NK-92 treated with Interleukin-12 subunit alpha and Interleukin-12 subunit beta, amount 100 ng/mL, for 24 hours (cell line): ENCODE data around the gene TCP11L2.
"Not testable (repeated sequence)": the region's sequence is repeated elsewhere in the genome, so short reads cannot be mapped to it uniquely, and the experiment has no call there.

Experiments
- DNase-seq: peaks from one replicate; lab custom pipeline; 2025; lab: John Stamatoyannopoulos, UW

The TCP11L2 gene

GRCh38 chr12:106344131-106344530 is 41.6 kb downstream of the TCP11L2 start:
- DNase-seq, result no peak

- DNase-seq, result no peak
Measured at GRCh38 chr12:106345746-106346145, 43.2 kb downstream of the TCP11L2 start.

GRCh38 chr12:106348411-106348810 is 45.9 kb downstream of the TCP11L2 start:
- no peak for DNase-seq

GRCh38 chr12:106353175-106353574 is 50.6 kb downstream of the TCP11L2 start:
- no peak for DNase-seq

GRCh38 chr12:106357549-106358395 is 55.2 kb downstream of the TCP11L2 start, which contains the start of gene POLR3B:
Gene POLR3B, plus strand, starts transcription at chr12:106357748. Its CDS starts 132 bp downstream, at chr12:106357880.
- peak; percentile 90 for DNase-seq

GRCh38 chr12:106358396-106359241 is 56.1 kb downstream of the TCP11L2 start:
- no peak for DNase-seq

GRCh38 chr12:106359646-106360399 is 57.3 kb downstream of the TCP11L2 start:
- DNase-seq, result no peak

- no peak for DNase-seq
Measured at GRCh38 chr12:106360400-106360994, 58.0 kb downstream of the TCP11L2 start.

GRCh38 chr12:106362971-106363370 is 60.4 kb downstream of the TCP11L2 start:
- no peak for DNase-seq

- no peak for DNase-seq
Measured at GRCh38 chr12:106364261-106364660, 61.7 kb downstream of the TCP11L2 start.

GRCh38 chr12:106369624-106370346 is 67.3 kb downstream of the TCP11L2 start:
- no peak for DNase-seq

GRCh38 chr12:106378788-106379187 is 76.3 kb downstream of the TCP11L2 start:
- DNase-seq, result no peak

GRCh38 chr12:106380954-106381353 is 78.4 kb downstream of the TCP11L2 start:
- no peak for DNase-seq

GRCh38 chr12:106381866-106382265 is 79.3 kb downstream of the TCP11L2 start:
- DNase-seq, result not testable (repeated sequence)

GRCh38 chr12:106386813-106387535 is 84.4 kb downstream of the TCP11L2 start:
- DNase-seq, result no peak

GRCh38 chr12:106387848-106388377 is 85.4 kb downstream of the TCP11L2 start:
- DNase-seq, result no peak

GRCh38 chr12:106389151-106389550 is 86.6 kb downstream of the TCP11L2 start:
- DNase-seq, result no peak

- no peak for DNase-seq
Measured at GRCh38 chr12:106392759-106393158, 90.2 kb downstream of the TCP11L2 start.
